ENCODE measurements around the gene DOCK10. TPM values are rescaled to one million over a fixed set of nuclear protein-coding genes. Genes with fewer than 3 reads are reported as not detected.

DOCK10 gene
- total RNA-seq, 4 donors from 2014 or later, result 8.1 to 35.4 (median 17.2) TPM

DNA sequence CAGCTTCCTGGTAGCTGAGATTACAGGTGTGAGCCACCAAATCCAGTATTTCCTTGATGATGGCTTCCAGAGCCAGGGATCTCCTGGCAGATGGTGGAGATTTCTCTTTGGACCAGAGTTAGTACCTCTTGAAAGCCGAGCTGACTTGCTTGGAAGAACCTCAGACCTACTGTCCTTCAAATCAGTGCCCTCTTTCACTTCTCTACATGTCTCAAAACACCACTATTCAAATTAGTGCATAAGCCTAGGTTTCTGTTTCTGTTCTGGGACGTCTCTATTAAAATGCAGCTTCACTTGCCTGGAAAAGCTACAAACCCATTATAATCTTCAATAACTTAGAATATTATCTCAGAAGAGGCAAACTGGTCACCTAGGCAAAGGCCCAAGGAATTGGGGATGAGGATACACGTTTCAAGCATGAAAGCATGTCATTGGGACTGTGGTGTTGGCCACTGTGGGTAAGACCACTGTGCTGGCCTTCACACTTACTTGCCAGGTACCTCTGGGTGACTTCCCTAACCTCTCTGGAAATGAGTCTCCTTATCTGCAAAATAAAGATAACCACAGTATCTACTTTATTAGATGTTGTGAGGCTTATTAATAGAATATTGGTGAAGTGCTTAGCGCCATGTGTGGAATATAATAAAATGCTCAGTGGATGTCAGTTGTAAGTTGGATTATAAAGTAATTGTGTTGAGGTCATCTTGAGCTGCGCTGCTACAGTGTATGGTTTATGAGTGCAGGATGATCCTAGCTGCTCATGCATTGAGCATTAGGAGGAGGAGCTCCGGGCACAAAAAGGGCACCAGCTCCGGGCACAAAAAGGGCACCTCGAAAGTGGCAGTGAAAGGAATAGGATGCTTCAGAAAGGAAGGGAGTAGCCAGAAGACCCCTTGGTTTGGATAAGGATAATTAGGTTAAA is 84.5 kb downstream of the DOCK10 start:
- no peak for DNase-seq (ENCODE audit: low spot score in 2 of 2)
- Histone ChIP-seq H3K27ac (no peak overlapping the region), H3K27me3 (no peaks in the 10 kb centered on the region), H3K36me3 (no peaks in the 10 kb centered on the region), H3K4me3 (no peak overlapping the region), H3K9me3 (no peaks in the 10 kb centered on the region), H3K4me1 (peaks cover 18% of the 10 kb centered on the region)
- TF ChIP-seq POLR2AphosphoS5 (IDR thresholded peaks at IDR 0.05) (no peak), POLR2A (IDR thresholded peaks at IDR 0.05) (no peak), EP300 (IDR thresholded peaks at IDR 0.05) (no peak)
- TF ChIP-seq, protein P1, sequence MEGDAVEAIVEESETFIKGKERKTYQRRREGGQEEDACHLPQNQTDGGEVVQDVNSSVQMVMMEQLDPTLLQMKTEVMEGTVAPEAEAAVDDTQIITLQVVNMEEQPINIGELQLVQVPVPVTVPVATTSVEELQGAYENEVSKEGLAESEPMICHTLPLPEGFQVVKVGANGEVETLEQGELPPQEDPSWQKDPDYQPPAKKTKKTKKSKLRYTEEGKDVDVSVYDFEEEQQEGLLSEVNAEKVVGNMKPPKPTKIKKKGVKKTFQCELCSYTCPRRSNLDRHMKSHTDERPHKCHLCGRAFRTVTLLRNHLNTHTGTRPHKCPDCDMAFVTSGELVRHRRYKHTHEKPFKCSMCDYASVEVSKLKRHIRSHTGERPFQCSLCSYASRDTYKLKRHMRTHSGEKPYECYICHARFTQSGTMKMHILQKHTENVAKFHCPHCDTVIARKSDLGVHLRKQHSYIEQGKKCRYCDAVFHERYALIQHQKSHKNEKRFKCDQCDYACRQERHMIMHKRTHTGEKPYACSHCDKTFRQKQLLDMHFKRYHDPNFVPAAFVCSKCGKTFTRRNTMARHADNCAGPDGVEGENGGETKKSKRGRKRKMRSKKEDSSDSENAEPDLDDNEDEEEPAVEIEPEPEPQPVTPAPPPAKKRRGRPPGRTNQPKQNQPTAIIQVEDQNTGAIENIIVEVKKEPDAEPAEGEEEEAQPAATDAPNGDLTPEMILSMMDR (IDR thresholded peaks at IDR 0.05), result no peak
- 69% methylated on average over 8 of the region's 8 CpGs for WGBS

DNA sequence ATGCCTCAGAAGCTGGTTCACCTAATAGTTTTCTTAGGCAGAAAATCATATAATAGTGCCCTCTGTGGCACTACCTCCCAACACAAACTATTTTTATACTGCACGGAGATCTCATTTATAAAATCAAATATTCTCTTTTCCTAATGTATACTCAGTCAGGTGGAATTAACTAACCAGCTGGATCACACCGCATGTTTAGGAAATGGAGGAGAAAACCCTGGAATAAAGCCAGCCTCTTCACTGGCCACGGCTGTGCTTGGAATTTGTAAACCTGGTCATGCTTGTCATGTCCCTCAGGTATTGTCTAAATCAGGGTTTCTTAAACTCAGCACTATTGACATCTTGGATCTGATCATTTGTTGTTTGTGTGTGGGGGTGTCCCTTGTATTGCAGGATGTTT is 85.6 kb downstream of the DOCK10 start:
- 81% methylated on average over 3 of the region's 3 CpGs for WGBS
- TF ChIP-seq, protein P1 (IDR thresholded peaks at IDR 0.05), result no peak
- TF ChIP-seq POLR2A (IDR thresholded peaks at IDR 0.05) (no peak), POLR2AphosphoS5 (IDR thresholded peaks at IDR 0.05) (no peak), EP300 (IDR thresholded peaks at IDR 0.05) (no peak)
- no peak overlapping the region for H3K27ac ChIP-seq

DNA sequence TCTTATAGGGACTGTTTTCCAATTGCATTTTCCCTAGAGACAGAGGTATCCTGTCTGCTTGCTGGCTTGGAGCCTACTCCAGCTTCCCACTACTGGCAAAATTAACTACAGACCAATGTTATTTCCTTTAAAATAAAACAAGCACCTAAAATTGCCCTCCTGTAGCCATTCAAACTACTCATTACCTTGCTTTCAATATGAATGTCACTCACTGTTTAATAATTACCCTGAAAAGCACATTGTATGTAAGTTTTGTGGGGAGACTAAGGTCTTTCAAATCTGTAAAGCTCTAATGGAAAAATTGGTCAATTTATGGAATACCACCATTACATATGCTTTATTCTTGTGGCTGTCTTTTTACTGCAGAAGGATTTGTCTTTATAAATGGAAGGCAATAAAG is 87.3 kb downstream of the DOCK10 start:
- Histone ChIP-seq H3K36me3 (no peaks in the 10 kb centered on the region), H3K4me1 (peaks cover 20% of the 10 kb centered on the region), H3K4me3 (no peak overlapping the region), H3K27me3 (no peaks in the 10 kb centered on the region), H3K9me3 (no peaks in the 10 kb centered on the region), H3K27ac (no peak overlapping the region)
- TF ChIP-seq POLR2A (IDR thresholded peaks at IDR 0.05) (no peak), POLR2AphosphoS5 (IDR thresholded peaks at IDR 0.05) (no peak), EP300 (IDR thresholded peaks at IDR 0.05) (no peak)
- TF ChIP-seq, protein P1 (IDR thresholded peaks at IDR 0.05), result no peak
- no peak for DNase-seq (ENCODE audit: low spot score in 2 of 2)

More for the DNA sequence above, 85.6 kb downstream of the DOCK10 start:
- Histone ChIP-seq H3K9me3 (no peaks in the 10 kb centered on the region), H3K4me3 (no peak overlapping the region), H3K27me3 (no peaks in the 10 kb centered on the region), H3K4me1 (peaks cover 18% of the 10 kb centered on the region), H3K36me3 (no peaks in the 10 kb centered on the region)
- DNase-seq (ENCODE audit: low spot score in 2 of 2), result no peak

DNA sequence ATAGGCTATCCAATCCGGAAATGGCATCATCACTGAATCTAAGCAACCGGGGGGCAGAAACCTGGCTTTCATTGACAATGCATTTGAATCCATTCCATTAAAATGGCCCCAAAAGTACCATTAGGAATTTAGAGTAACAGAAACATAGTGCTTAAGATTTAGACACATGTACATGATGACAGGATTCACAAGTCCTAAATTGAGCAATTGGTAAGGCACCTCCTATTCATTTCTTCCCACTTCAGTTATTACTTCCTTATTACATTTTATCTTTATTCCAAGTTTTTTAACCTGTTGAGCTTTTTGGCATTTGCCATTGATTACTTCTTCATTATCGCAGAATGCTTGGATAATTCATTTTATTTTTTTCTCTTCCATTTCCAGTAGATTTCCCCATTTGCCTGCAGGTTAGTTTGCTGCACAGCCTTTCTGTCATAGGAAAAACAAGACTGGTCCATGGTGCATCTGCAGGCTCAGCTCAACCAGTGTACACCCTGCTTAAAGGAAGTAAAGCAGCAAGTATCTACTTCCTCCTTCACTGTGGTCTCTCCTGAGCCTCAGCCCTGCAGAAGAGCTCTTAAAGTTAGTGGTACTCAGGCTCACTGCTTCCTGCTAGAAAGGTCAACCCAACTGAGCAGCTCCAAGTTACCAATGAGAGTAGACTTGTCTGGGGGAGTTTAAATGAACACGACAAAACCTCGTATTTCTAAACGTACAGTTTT is 89.2 kb downstream of the DOCK10 start:
- H3K27me3 ChIP-seq, result no peaks in the 10 kb centered on the region
- no peak overlapping the region for H3K4me3 ChIP-seq
- no peak for DNase-seq (ENCODE audit: low spot score in 2 of 2)
- TF ChIP-seq EP300 (IDR thresholded peaks at IDR 0.05) (no peak), POLR2A (IDR thresholded peaks at IDR 0.05) (no peak), POLR2AphosphoS5 (IDR thresholded peaks at IDR 0.05) (no peak)
- TF ChIP-seq, protein P1 (IDR thresholded peaks at IDR 0.05), result no peak
- H3K4me1 ChIP-seq, result peaks cover 9% of the 10 kb centered on the region
- H3K9me3 ChIP-seq, result no peaks in the 10 kb centered on the region
- 72% methylated on average over 6 of the region's 6 CpGs for WGBS
- no peak overlapping the region for H3K27ac ChIP-seq
- H3K36me3 ChIP-seq, result no peaks in the 10 kb centered on the region

Data from suprapubic skin (tissue), 4 donors.